K562 (cell line): Measurements from ENCODE around the gene ANKRD24. TPM values are rescaled to one million over a fixed set of nuclear protein-coding genes. Genes with fewer than 3 reads are reported as not detected.

Experiments
- ATAC-seq: fragments of 200-7000 bp; cut with Tn5 transposase; 3 replicates; pipeline ENCODE4 v1.9.1; 2020; ENCODE audit warnings: moderate library complexity
- BruUV-seq: library from RNA; stranded (reverse); fragments of 400-500 nt; replicated peaks from 2 replicates; lab custom pipeline; 2021; lab: Mats Ljungman, UMichigan
- CTCF ChIA-PET: fragments of 300-600 bp; formaldehyde crosslinking; extraction: SDS; loops from one replicate; lab custom pipeline; 2021; ENCODE audit warnings: low intra/inter-chr PET ratio; lab: Yijun Ruan, JAX
- POLR2A ChIA-PET: fragments of 300-600, 350-650 bp; sonication (Branson Sonifier 250); formaldehyde crosslinking; extraction: SDS; loops from one replicate; lab custom pipeline; 2021; ENCODE audit warnings: antibody characterized with exemption, inconsistent platforms; lab: Yijun Ruan, JAX
- DNase-seq, 4 experiments: peaks; one replicate each; pipeline versions ENCODE4 v3.0.0 to v3.0.0-alpha.2; 2011 to 2018; ENCODE audit warnings: low spot score in 3 of 4, mixed read lengths in 3 of 4; ENCODE audit errors: extremely low read depth in 1 of 4
- FAIRE-seq: peaks from 2 replicates; lab custom pipeline; 2011; peaks lifted over from hg19 to GRCh38; lab: Jason Lieb, UNC
- H2AFZ ChIP-seq: 2 replicates; pipeline ENCODE4 v1.6.0; 2011; ENCODE audit warnings: low read depth, low read length, control low read depth, inconsistent platforms
- H3K27ac ChIP-seq: fragments of 200-600 bp; 3 replicates; pipeline ENCODE4 v1.8.0; 2011; ENCODE audit warnings: low read depth, mild to moderate bottlenecking, control low read depth, inconsistent platforms, low read length, moderate library complexity, mixed read lengths; ENCODE audit errors: extremely low read depth
- H3K27me3 ChIP-seq, 2 experiments: fragments of 300-600 bp in 1 of 2; 2 replicates in 1 of 2; 3 replicates in 1 of 2; pipeline versions ENCODE4 v1.6.0 to v1.8.0; 2011; ENCODE audit warnings: inconsistent platforms in 2 of 2, low read length in 2 of 2, mild to moderate bottlenecking in 1 of 2, mixed read lengths in 1 of 2, moderate library complexity in 1 of 2; ENCODE audit not compliant: control insufficient read depth in 2 of 2, insufficient read depth in 2 of 2
- H3K36me3 ChIP-seq: fragments of 300-600 bp; 3 replicates; pipeline ENCODE4 v1.8.0; 2011; ENCODE audit warnings: mild to moderate bottlenecking, low read length, inconsistent platforms; ENCODE audit not compliant: control insufficient read depth, insufficient read depth
- H3K4me1 ChIP-seq, 2 experiments: fragments of 200-600 bp in 1 of 2; replicated peaks in 1 of 2; 2 replicates in 1 of 2; 3 replicates in 1 of 2; pipeline versions ENCODE4 v1.5.1 to v1.8.0; 2011; ENCODE audit warnings: inconsistent platforms in 2 of 2, low read length in 2 of 2, mild to moderate bottlenecking in 1 of 2, mixed read lengths in 1 of 2, moderate library complexity in 1 of 2; ENCODE audit not compliant: control insufficient read depth in 2 of 2, insufficient read depth in 2 of 2
- H3K4me2 ChIP-seq: 2 replicates; pipeline ENCODE4 v1.6.1; 2011; ENCODE audit warnings: low read length, control low read depth, inconsistent platforms, mixed read lengths; ENCODE audit not compliant: insufficient read depth
- H3K4me3 ChIP-seq: fragments of 200-600 bp; sonication (generic), shearing (Covaris generic); 2 replicates; pipeline ENCODE4 v1.5.1; 2016; ENCODE audit warnings: control low read depth, inconsistent platforms
- H3K79me2 ChIP-seq: fragments of 200-600 bp; 3 replicates; pipeline ENCODE4 v1.8.0; 2011; ENCODE audit warnings: low read length, inconsistent platforms; ENCODE audit not compliant: control insufficient read depth, insufficient read depth
- H3K9ac ChIP-seq, 2 experiments: 2 replicates each; pipeline versions ENCODE4 v1.6.0 to v1.6.1; 2011; ENCODE audit warnings: low read depth in 2 of 2, low read length in 2 of 2, control low read depth in 1 of 2, inconsistent platforms in 1 of 2, mild to moderate bottlenecking in 1 of 2, mixed read lengths in 1 of 2; ENCODE audit not compliant: insufficient read depth in 1 of 2
- H3K9me1 ChIP-seq: one replicate; pipeline ENCODE4 v1.6.0; 2011; ENCODE audit warnings: inconsistent platforms, mild to moderate bottlenecking, low read length, moderate library complexity; ENCODE audit not compliant: control insufficient read depth, insufficient read depth
- H3K9me3 ChIP-seq: replicated peaks from 2 replicates; pipeline ENCODE4 v1.5.1; 2011; ENCODE audit warnings: low read depth, low read length, inconsistent platforms; ENCODE audit not compliant: control insufficient read depth, insufficient read depth
- H4K20me1 ChIP-seq: replicated peaks from 2 replicates; pipeline ENCODE4 v1.6.1; 2011; ENCODE audit warnings: low read length, inconsistent platforms, mixed read lengths; ENCODE audit not compliant: control insufficient read depth, insufficient read depth
- CC2D1A ChIP-seq: fragments of 450-650 bp; IDR thresholded peaks from 2 replicates; pipeline ENCODE4 v1.6.1; 2017; ENCODE audit warnings: mild to moderate bottlenecking
- CREB3 ChIP-seq: fragments of 450-650 bp; conservative IDR thresholded peaks from 2 replicates; pipeline ENCODE4 v1.6.1; 2016; ENCODE audit warnings: missing genetic modification characterization, low read depth, mild to moderate bottlenecking, missing compliant biosample characterization, moderate library complexity
- DIDO1 ChIP-seq: fragments of 450-650 bp; IDR thresholded peaks from 2 replicates; pipeline ENCODE4 v1.6.1; 2016; ENCODE audit warnings: low read depth, missing biosample characterization, missing genetic modification characterization
- E2F5 ChIP-seq: sonication (generic); formaldehyde crosslinking; IDR thresholded peaks from 2 replicates; pipeline ENCODE4 v1.8.0; 2022; ENCODE audit warnings: mild to moderate bottlenecking, missing genetic modification reagents
- ESRRA ChIP-seq: fragments of 450-650 bp; IDR thresholded peaks from 2 replicates; pipeline ENCODE4 v1.6.1; 2014; ENCODE audit warnings: low read depth, mild to moderate bottlenecking, moderate library complexity, borderline replicate concordance
- MAZ ChIP-seq, 2 experiments: fragments of 450-650 bp in 1 of 2; sonication (generic) in 1 of 2; formaldehyde crosslinking; IDR thresholded peaks in 1 of 2; conservative IDR thresholded peaks in 1 of 2; 2 replicates each; pipeline versions ENCODE4 v1.4.0 to v1.5.0; 2020; ENCODE audit warnings: mild to moderate bottlenecking in 1 of 2, missing genetic modification reagents in 1 of 2
- MYC ChIP-seq, 2 experiments: fragments of 250-450 bp in 1 of 2; sonication (Bioruptor Pico) in 1 of 2; IDR thresholded peaks; 2 replicates each; pipeline versions ENCODE4 v1.5.1 to v1.6.1; 2012 to 2021; ENCODE audit warnings: low read depth in 2 of 2, borderline replicate concordance in 1 of 2, improper control_type of control experiment in 1 of 2, low read length in 1 of 2, mild to moderate bottlenecking in 1 of 2, moderate library complexity in 1 of 2
- PYGO2 ChIP-seq: fragments of 450-650 bp; IDR thresholded peaks from 2 replicates; pipeline ENCODE4 v1.6.1; 2016; ENCODE audit warnings: mild to moderate bottlenecking, missing genetic modification characterization, moderate library complexity, missing compliant biosample characterization
- SMAD2 ChIP-seq: fragments of 150-350 bp; IDR thresholded peaks from 2 replicates; pipeline ENCODE4 v1.6.1; 2014; ENCODE audit warnings: low read depth, mild to moderate bottlenecking, low read length
- ZNF239 ChIP-seq: fragments of 250-450 bp; sonication (Bioruptor Pico); IDR thresholded peaks from 2 replicates; pipeline ENCODE4 v1.4.0; 2020; ENCODE audit warnings: mild to moderate bottlenecking
- ZNF24 ChIP-seq: fragments of 450-650 bp; IDR thresholded peaks from 2 replicates; pipeline ENCODE4 v1.6.1; 2016
- ZNF311 ChIP-seq: fragments of 250-450 bp; sonication (Bioruptor Pico); IDR thresholded peaks from 2 replicates; pipeline ENCODE4 v1.4.0; 2020; ENCODE audit warnings: mild to moderate bottlenecking, moderate library complexity
- WGBS: fragments of 100-300 bp; shearing (Covaris generic); methylation state at CpG from one replicate; pipeline ENCODE4 v1.1.6; 2016; ENCODE audit warnings: low coverage, mixed read lengths; ENCODE audit not compliant: insufficient coverage; ENCODE audit errors: missing lambda C conversion rate; 5-methylcytosine and 5-hydroxymethylcytosine counted together
- in situ Hi-C: fragments of 300-500 bp; cut with MboI; formaldehyde crosslinking; loops from 4 replicates; pipeline ENCODE4 v1.15.0; 2018; ENCODE audit warnings: inconsistent platforms, mixed read lengths
- intact Hi-C: fragments of 100-400 bp; cut with micrococcal nuclease; formaldehyde crosslinking; loops from 2 replicates; pipeline ENCODE4 v1.14.2; 2022
- polyA plus RNA-seq, 8 experiments: library from polyadenylated mRNA; depleted of rRNA in 4 of 8; stranded (reverse) in 5 of 8; unstranded in 3 of 8; fragments of >200 nt; fragmentation: Nextera tagmentation in 2 of 8; fragmentation: Illumina TruSeq in 1 of 8; extraction: Ambion mirVana in 2 of 8; extraction: Trizol in 1 of 8; gene quantifications; 2 replicates each; pipeline versions ENCODE4 v1.2.1 to v1.2.3, GENCODE V29; 2011 to 2014; ENCODE audit warnings: inconsistent platforms in 1 of 8, missing spikeins in 1 of 8
- total RNA-seq, 7 experiments: library from RNA; depleted of rRNA in 6 of 7; stranded (reverse); fragments of >200 nt in 6 of 7; fragmentation: Illumina TruSeq in 2 of 7; extraction: Trizol in 2 of 7; gene quantifications; 2 replicates each; pipeline versions ENCODE4 v1.2.1 to v1.2.3, GENCODE V29; 2011 to 2021; ENCODE audit warnings: low replicate concordance in 1 of 7

The ANKRD24 gene
- total and polyA plus RNA-seq, 9 of the 15 experiments (the other 6 are each of a cell fraction or from before 2014, with no cell fraction given): 0.07 to 0.12 (median 0.09) TPM; not detected in 5

GRCh38 chr19:4234142-4234861, 51.8 kb downstream of the ANKRD24 start:
- 14% methylated on average over 21 of the region's 21 CpGs for WGBS
- 0 out of 2 replicates have a peak, but pooled peaks cover 3% of the 10 kb centered on the region for H4K20me1 ChIP-seq
- H3K79me2 ChIP-seq: no peaks in the 10 kb centered on the region
- in situ Hi-C loops: no loop called here
- TF ChIP-seq ESRRA (no peak), ZNF24 (peak; percentile 92)
- CTCF ChIA-PET: interaction anchor here (0.6 kb wide), 1 partner anchor 111 kb away, joined by 3 read pairs; no protein-coding TSS in a partner anchor
- no peak overlapping the region for H3K4me2 ChIP-seq
- peak in 2 of 4 experiments; percentile 4 to 6 for DNase-seq
- H2AFZ ChIP-seq: 0 out of 2 replicates have a peak overlapping the region, but pooled peaks have one; percentile 40
- no peaks in the 10 kb centered on the region for H3K9me3 ChIP-seq
- H3K4me1 ChIP-seq: peaks cover 0 to 26% of the 10 kb centered on the region in 2 experiments; a peak in 3 of 5 replicates
- intact Hi-C loops: no loop called here
- no TSS peak for BruUV-seq
- H3K36me3 ChIP-seq: no peaks in the 10 kb centered on the region
- no peaks in the 10 kb centered on the region for H3K9me1 ChIP-seq
- no peak for FAIRE-seq
- no peak overlapping the region for H3K27ac ChIP-seq
- no peak overlapping the region for H3K4me3 ChIP-seq
- H3K9ac ChIP-seq: peak overlapping the region in 1 of 2 experiments; percentile 68; a peak in 2 of 4 replicates
- ATAC-seq: no peak
- POLR2A ChIA-PET: interaction anchor here (0.6 to 1.9 kb wide), 4 partner anchors 13 to 227 kb away, joined by 3 to 8 read pairs (median 4); partner anchors contain the start of gene YJU2
- peaks cover 12 to 28% of the 10 kb centered on the region in 2 experiments; a peak in 3 of 5 replicates for H3K27me3 ChIP-seq

GRCh38 chr19:4234862-4235201, 52.3 kb downstream of the ANKRD24 start:
- H3K27me3 ChIP-seq: peaks cover 12 to 23% of the 10 kb centered on the region in 2 experiments; a peak in 3 of 5 replicates
- no peak overlapping the region for H3K4me3 ChIP-seq
- POLR2A ChIA-PET: interaction anchor here (0.6 to 1.9 kb wide), 4 partner anchors 12 to 166 kb away, joined by 3 to 8 read pairs (median 4); partner anchors contain the start of gene YJU2
- no peaks in the 10 kb centered on the region for H3K9me1 ChIP-seq
- WGBS: 23% methylated on average over 13 of the region's 13 CpGs
- in situ Hi-C loops: no loop called here
- H2AFZ ChIP-seq: 0 out of 2 replicates have a peak overlapping the region, but pooled peaks have one; percentile 40
- no peak for FAIRE-seq
- ATAC-seq: no peak
- no peak overlapping the region for H3K27ac ChIP-seq
- no peaks in the 10 kb centered on the region for H3K79me2 ChIP-seq
- H3K9ac ChIP-seq: peak overlapping the region in 1 of 2 experiments; percentile 68; a peak in 2 of 4 replicates
- no peak overlapping the region for H3K4me2 ChIP-seq
- peaks cover 0 to 21% of the 10 kb centered on the region in 2 experiments; a peak in 2 of 5 replicates for H3K4me1 ChIP-seq
- no peaks in the 10 kb centered on the region for H3K9me3 ChIP-seq
- DNase-seq: peak in 1 of 4 experiments; percentile 3
- H4K20me1 ChIP-seq: no peaks in the 10 kb centered on the region
- H3K36me3 ChIP-seq: no peaks in the 10 kb centered on the region
- intact Hi-C loops: no loop called here
- no TSS peak for BruUV-seq
- CTCF ChIA-PET: interaction anchor here (0.6 kb wide), 1 partner anchor 164 kb away, joined by 3 read pairs; no protein-coding TSS in a partner anchor
- no peak for TF ChIP-seq ZNF311
- TF ChIP-seq DIDO1 (tag): no peak
- no peak for TF ChIP-seq MAZ (CRISPR knock-in tag; conservative IDR thresholded peaks at IDR 0.05 in 1 of 2, IDR thresholded peaks at IDR 0.05 in 1 of 2)
- TF ChIP-seq SMAD2: no peak
- TF ChIP-seq MYC (IDR thresholded peaks at IDR 0.05; ENCODE audit: low read depth, low read length): no peak
- no peak for TF ChIP-seq MYC (CRISPR knock-in tag; IDR thresholded peaks at IDR 0.05; ENCODE audit: borderline replicate concordance, low read depth)
- no peak for TF ChIP-seq CC2D1A
- TF ChIP-seq PYGO2 (tag): no peak
- no peak for TF ChIP-seq ZNF239
- TF ChIP-seq E2F5 (CRISPR knock-in tag): no peak
- TF ChIP-seq CREB3 (tag): no peak
